GM21825 (cell line): ENCODE results near the gene ANKRD53.

Source experiments
- ATAC-seq: cut with Tn5 transposase; IDR thresholded peaks from one replicate; pipeline ENCODE4 v1.9.1; 2021; ENCODE audit warnings: mild to moderate bottlenecking, moderate library complexity; ENCODE audit not compliant: unreplicated experiment

Gene ANKRD53, protein sequence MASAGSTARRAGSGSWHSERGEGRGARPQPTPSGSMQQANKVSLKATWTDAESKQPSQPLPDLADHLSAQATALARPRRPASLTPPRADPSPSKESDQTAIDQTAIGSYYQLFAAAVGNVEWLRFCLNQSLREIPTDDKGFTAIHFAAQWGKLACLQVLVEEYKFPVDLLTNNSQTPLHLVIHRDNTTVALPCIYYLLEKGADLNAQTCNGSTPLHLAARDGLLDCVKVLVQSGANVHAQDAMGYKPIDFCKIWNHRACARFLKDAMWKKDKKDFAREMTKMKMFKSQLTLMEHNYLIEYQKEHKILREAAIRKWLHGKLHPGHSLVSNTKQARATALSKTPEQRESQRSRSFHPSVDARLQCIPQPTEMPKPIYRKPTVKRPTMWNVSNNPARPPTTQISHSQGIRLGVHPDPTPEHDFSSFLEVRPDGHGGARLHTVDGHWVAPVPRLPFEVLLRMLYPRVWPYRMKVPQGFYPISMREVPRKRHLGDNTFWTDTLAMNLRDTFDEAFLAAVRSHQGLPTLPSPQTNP

DNA sequence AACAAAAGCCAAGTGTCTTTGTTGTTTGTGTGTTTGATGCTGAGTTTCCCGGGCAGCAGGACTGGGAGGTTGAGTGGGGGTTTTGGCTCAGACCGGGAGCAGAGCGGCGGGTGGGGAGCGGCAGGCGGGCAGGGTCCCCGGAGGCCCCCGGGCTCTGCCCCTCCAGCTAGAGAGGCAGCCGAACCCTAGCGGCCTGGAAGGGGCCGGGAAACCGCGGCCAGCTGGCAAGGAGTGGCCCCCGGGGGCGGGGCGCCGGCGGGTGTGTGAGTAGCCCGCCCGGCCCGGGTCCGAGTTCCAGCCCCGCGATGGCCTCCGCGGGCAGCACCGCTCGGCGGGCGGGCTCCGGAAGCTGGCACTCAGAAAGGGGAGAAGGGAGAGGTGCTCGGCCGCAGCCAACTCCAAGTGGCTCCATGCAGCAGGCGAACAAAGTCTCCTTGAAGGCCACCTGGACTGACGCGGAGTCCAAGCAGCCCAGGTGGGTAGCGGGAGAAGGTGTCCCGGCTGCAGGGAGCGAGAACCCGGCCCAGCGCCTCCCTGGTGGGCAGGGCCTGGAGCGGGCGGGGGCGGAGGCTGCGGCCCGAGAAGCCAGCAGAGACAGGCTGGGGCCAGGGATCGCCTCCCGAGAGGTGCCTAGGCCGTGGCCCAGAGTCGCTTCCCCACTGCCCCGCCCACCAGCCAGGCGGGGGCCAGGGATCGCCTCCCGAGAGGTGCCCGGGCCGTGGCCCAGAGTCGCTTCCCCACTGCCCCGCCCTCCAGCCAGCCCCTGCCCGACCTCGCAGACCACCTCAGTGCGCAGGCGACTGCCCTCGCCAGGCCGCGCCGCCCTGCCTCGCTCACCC is at the start of gene ANKRD53:
TSS of gene ANKRD53 (plus strand) at position 290 of the 839 bp plus-strand sequence. CDS start at position 306, 16 bp downstream.
- peak; percentile 41 for ATAC-seq

DNA sequence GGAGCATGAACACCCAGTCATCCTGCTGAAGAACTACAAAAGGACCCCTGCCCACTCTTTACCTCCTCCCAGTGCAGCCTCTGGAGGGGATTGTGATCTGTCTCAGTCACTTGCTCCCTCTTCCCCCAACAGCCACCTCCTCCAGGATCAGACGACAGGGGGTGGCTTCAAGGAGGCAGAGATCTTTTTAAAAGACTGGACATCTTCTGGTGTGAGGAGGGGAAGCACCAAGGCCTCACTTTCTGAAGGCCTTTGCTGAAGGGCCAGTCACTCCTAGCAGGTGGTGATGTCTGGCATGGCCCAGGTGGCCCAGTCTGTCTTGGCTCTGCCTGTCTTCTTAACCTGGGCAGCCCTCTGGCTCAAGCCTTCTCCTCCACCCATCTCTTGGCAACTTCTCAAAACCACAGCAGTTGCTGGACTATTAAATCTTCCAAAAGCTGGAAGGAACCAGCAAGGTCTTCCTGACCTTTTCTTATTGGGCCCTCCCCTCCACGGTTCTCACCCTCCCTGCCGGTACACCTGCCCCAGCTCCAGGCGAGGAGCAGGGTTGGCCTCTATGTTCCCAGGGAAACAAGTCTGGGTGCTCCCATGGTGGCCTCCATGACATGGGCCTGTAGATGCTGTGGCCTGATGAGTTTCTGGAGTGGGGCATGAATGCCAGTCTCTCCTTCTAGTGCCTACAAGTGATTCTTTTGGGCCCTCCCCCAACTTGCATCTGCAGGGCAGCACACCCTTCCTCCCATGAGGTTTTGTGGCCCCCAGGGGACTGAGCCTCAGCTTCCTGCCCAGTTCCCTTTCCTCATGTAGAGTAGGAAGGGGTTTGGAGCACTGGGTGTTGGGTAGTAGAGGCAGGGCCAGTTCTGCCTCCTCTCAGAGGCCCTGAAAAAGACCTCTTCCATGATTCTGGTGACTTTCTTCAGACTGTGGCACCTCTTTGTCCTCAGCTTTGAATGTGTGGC is 47.8 kb upstream of the ANKRD53 start:
- ATAC-seq: no peak

DNA sequence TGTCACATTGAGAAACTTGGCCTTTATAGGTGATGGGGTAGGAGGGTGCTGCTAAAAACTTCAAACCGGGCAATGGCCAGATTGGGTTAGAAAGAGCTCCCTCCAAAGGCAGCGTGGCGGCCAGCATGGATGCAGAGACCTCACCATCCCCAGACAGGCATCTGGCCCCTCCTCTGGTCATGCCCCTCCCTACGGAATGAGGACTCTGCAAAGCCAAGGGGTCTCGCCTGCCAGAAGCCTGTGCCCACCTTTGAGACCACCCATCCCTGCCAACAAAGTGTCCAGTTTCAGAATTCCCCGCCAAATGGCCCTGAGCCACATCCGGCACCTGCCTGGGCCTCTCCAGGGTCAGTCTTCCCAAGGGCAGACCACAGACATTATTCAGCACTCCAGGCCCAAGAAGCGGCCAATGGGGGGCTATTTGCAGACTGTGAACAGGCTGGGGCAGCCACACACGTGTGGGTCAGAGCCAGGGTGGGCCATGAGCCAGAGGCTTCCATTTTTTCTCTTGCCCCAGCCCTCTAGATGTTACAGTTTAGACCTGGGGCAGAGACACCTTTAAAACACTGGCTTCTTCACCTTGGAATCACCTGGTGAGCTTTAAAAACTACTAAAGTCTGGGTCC is 46.9 kb upstream of the ANKRD53 start:
- no peak for ATAC-seq

DNA sequence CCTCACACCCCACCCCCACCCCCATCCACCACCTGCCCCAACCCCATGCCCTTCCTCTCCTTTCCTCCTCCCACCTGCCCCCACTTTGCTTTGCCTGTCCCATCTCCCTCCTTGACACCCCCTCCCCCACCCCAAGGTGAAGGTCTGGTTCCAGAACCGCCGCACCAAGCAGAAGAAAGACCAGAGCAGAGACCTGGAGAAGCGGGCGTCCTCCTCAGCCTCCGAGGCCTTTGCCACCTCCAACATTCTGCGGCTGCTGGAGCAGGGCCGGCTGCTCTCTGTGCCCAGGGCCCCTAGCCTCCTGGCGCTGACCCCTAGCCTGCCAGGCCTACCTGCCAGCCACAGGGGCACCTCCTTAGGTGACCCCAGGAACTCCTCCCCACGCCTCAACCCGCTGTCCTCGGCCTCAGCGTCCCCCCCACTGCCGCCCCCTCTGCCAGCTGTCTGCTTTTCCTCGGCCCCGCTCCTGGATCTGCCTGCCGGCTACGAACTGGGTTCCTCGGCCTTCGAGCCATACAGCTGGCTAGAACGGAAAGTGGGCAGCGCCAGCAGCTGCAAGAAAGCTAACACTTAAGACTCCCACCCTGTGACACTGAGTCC is 45.7 kb upstream of the ANKRD53 start:
- ATAC-seq: no peak

DNA sequence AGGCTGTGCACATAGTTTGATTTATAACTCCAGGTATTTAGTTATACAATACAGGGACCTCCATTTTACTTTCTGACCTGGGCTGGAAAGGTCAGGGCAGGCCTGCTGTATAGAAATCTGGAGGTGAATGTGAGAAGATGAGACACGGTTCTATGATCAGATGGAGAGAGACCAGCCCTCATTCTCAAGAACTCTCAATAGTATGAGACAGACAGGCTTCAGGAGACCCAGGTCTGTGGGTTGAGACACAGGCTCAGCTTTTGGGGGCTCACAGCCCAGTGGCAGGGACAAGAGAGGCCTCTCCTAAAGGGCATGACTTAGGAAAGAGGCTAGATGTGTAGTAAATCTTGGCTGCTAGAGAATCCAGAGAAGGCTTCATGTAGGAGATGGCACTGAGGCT is 43.4 kb upstream of the ANKRD53 start:
- ATAC-seq: no peak

DNA sequence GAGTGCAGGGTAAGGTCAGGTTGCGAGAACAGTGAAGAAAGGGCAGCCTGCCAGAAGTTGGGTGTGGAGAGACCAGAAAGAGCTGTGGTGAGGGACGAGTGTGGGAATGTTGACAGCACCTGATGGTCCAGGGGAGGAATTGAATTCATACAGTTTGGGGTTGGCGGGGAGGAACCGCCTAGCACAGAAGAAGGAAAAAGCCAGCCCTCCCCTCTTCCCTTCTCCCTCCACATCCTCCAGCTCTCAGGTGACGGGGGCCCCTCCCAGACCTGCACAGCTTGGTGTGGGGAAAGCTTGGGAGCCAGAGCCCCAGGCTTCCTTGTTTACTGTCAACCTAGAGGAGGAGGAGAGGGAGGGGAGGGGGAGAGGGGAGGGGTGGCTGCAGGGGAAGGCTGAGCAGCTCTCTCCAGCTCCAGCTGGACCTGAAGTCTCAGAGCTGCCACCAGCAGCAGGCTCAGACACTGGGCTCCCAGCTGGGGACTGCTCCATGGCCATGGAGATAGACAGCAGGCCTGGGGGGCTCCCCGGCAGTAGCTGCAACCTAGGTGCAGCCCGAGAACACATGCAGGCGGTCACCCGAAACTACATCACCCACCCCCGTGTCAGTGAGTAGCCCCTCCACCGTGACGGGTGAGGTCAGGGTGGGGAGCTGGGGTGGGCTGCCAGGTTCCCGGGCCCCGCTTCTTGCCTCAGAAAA is 42.8 kb upstream of the ANKRD53 start, which contains the start of gene ATP6V1B1:
TSS of gene ATP6V1B1 (plus strand) at position 433 of the 697 bp plus-strand sequence. CDS start at position 488, 55 bp downstream.
- no peak for ATAC-seq

DNA sequence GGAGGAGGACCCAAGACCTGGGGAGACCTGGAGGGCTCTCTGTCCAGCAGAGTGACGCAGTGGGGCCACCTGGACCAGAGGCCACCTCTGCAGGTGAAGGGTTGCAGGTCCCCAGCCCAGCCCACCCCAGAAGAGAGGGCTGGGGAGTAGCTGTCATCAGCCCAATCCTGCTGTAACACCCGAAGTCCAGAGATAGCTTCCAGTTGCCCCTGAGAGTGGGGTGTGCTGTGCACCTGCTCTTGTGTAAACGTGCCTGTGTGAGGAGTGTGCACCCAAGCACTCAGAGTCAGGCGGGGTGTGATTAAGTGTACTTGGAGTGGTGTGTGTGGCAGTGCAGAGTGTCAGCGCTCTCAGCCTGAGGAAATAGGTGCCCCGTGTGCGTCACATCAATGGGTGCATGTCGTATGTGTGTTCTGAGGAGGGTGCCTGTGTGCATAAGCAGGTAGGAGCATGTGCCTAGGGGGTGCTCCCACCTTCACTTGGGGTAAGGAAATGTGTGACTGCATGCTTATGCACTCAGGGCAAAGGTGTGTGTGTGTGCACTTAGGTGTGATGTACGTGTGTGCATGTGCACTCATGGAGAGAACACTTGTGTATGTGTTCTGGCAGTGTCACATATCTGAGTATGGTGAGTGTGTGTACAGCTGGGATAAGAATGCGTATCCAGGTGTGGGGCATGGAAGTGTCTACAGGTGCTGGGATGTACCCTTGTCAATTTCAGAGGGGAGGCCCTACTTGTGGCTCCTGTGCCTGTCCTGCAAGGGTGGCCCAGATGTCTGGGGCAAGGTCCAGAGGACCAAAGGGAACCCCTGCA is 42.1 kb upstream of the ANKRD53 start:
- ATAC-seq: no peak

DNA sequence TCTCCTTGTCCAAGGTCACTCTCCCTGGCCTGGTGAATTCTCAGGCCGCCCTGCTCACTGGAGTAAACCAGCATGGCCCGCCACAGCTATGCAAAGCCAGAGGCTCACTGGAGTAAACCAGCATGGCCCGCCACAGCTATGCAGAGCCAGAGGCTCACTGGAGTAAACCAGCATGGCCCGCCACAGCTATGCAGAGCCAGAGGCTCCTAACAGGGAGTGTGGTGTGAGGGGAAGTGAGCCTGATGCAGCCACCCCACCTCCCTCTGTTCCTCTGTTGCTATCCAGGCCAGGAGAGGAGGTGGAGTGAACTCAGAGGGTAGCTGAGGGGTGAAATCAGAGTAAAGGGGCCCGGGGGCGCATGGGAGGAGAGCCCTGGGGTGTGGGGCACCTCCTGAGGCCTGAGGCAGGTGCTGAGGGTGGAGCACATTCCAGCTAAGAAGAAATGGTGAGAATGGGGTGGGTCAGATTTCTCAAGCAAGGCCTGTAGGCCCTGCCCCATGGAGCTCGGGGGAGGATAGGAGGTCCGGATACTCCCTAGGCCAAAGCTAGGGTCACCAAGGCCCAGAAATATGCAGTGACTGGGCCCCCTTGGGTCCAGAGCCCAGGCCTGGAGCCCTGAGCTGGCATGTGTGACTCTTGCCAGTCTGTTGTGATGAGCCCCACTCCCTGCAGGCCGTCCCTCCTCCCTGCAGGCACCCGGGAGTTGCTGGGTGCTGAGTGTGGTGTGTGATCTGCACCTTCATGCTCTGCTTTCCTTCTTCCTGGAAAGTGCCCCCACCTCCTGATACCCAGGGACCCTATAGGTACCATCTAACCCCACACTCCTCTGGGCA is 41.2 kb upstream of the ANKRD53 start:
- ATAC-seq: no peak

DNA sequence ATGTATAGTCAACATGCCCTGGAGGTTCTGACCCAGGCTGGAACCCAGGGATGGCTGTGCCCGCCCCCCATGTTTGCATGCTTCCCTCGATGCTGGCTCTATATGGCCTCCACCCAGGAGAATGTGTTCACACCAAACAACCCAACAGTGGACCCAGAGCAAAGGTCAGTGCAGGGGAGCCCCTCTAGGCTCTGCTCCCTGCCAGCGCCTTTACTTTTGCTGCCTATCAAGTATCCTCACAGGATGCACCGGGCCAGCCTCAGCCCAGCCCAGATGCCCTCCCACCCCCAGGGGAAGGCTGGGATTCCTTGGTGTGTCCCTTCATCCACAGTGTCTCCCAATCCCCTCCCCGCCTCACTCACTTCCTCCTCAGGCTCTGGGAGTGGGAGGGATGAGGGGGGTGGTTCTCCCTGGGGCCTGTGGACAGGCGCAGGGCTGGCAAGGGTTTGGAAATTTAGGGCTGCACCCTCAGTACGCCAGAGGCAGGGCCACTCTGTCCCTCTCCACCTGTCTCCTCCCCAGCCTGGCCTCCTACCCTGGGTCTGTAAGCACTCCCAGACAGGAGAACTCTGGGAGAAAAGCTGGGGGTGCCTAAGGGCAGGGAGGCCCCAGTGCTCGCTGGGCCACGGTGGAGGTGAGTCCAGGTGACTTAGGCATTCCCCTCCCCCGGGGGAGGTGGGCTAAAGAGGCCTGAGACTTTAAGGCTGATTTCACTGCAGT is 40.4 kb upstream of the ANKRD53 start:
- ATAC-seq: no peak

DNA sequence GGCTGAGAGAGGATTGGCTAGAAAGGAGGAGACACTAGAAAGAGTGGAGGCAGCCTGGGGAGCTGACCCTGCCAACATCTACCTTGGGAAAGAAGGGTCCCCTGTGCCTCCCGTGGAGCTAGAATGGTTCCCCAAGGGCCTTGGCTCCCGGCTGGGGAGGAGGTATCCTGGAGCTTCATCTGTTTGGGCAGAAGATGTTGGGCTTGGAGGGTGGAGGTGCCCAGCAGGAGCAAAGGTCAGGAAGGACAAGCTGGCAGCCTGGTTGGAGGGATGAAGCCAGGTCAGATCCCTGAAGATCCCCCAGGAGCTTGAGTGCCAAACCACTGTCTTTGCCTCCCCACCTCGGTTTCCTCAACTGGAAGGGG is 39.9 kb upstream of the ANKRD53 start:
- ATAC-seq: no peak

DNA sequence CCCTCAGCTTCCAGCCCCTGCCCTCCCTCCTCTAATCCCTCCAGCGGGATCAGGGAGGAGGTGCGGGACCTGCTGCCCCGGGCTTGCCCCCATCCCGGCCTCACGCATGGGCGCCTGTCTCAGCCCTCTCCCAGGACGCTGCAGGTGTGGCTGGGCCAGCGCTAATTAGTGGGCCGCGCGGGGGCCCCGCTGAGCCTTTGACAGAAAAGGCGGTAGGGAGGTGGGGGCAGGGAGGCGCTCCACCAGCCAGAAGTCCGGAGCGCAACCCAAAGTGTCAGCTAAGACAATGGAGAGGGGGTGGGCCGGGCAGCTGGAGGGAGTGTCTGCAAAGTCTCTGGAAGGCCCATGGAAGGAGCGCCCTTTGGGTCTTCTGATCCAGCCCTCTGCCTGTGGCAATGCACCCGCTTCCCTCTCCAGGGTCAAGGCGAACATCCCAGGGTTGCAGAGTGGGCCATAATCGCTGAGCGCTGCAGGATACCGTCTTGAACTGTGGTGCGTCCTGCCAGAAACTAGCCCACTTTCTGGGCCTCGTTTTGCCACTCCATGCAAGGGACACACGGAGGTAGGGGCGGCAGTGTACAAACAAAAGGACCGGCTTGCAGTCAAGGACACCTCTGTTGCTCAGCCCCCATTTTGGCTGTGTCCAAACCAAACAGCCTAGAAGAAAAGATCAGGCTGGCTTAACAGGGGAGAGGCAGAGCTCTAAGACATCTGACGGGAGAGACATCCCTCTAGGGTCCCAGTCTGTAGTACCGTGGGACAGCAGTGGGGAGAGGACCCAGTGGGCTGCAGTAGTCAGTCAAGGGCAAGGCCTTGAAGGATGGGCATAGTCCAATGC is 39.2 kb upstream of the ANKRD53 start:
- no peak for ATAC-seq

DNA sequence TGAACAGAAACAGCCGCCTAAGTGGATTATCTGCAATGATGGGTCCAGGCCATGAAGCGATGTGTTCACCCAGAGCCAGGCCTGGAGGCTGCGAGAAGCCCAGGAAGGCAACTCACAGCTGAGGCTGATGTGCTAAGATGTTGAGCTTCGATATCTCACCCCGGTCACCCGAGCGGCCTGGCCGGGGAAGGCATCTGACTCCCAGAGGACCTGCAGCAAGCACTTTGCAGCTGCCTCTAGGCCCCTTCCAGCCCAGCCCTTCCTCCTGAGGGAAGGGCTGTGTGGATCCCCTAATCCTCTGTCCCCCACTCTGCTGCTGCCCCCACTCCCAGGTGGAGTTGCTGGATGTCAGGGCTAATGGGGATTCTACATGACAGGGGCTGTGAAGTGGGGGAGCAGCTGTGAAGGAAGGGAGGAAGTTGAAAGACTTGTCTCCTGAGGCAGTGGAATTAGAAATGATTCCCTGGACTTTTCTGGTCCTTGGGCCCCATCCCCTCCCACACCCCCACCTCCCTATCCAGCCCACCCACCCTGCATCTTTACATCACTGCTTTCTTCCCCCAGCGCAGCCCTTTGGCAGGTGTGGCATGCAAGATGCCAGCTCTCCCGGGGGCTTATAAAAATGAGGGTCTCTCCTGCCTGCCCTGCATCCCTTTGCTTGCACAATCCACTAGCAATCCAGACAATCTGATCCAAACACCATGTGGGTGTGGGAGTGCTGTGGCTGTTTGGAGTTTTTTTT is 38.4 kb upstream of the ANKRD53 start:
- ATAC-seq: no peak

DNA sequence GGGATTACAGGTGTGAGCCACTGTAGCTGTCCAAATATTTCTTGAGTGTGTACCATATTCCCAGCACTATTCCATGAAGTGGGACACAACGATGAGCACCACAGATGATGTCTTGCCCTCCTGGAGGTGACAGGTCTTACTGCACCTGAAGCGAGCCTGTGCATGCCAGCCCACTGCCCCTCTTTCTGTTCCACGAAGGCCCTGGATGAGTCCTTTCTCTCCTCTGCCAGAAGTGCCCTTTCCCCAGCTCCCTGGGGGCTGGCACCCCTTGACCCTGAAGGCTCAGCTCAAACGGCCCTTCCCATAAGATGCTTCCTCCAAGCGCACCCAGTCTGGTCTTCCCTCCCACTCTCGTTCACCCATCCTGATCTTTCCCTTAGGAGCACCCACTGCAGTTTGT is 37.2 kb upstream of the ANKRD53 start:
- no peak for ATAC-seq

DNA sequence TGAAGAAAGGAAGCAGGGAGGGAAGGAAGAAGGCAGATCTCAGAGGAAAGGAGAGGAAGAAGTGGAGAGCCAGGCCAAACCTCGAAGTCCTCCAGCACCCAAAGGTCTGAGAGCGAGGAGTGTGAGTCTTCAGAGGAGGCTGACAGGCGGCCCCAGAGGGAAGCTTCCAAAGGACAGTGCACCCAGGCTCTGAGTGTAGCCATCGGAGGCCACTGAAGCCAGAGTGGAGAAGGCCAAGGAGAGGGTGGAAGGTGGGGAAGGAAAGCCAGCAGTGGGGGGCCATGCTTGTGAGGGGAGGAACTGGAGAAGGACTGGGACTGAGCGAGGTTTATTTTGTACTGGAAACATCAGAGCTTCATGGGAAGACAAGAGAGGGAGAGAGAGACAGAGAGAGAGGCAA is 36.7 kb upstream of the ANKRD53 start:
- no peak for ATAC-seq
